Trophoblast cell (in vitro differentiated cells and primary cell): Measurements from ENCODE around the gene TJP2.
A peak's percentile ranks its signal among the peaks of the same experiment; 100 is the strongest.
"Not testable (repeated sequence)": the region's sequence is repeated elsewhere in the genome, so short reads cannot be mapped to it uniquely, and the experiment has no call there.

ENCODE experiments used
- DNase-seq, 2 donors: peaks; one replicate each; pipeline ENCODE4 v3.0.0-alpha.2; 2016
- H2AFZ ChIP-seq: 2 replicates; pipeline ENCODE4 v1.6.1; 2013; ENCODE audit warnings: low read length, moderate library complexity, mild to moderate bottlenecking; ENCODE audit not compliant: insufficient read depth, poor library complexity
- H2AK5ac ChIP-seq: 2 replicates; pipeline ENCODE4 v1.6.1; 2013; ENCODE audit warnings: mild to moderate bottlenecking, low read length
- H2BK120ac ChIP-seq: 2 replicates; pipeline ENCODE4 v1.6.1; 2013; ENCODE audit warnings: low read length, mild to moderate bottlenecking, moderate library complexity; ENCODE audit not compliant: insufficient read depth, poor library complexity
- H2BK12ac ChIP-seq: 2 replicates; pipeline ENCODE4 v1.6.1; 2013; ENCODE audit warnings: mild to moderate bottlenecking, low read length, moderate library complexity
- H2BK5ac ChIP-seq: 2 replicates; pipeline ENCODE4 v1.6.1; 2013; ENCODE audit warnings: low read length, low read depth, moderate library complexity, mild to moderate bottlenecking; ENCODE audit not compliant: poor library complexity
- H3K14ac ChIP-seq: 2 replicates; pipeline ENCODE4 v1.6.1; 2013; ENCODE audit warnings: mild to moderate bottlenecking, low read length
- H3K18ac ChIP-seq: 2 replicates; pipeline ENCODE4 v1.6.1; 2013; ENCODE audit warnings: mild to moderate bottlenecking, low read length
- H3K23ac ChIP-seq: 2 replicates; pipeline ENCODE4 v1.6.1; 2013; ENCODE audit warnings: low read length
- H3K27ac ChIP-seq: 2 replicates; pipeline ENCODE4 v1.5.1; 2013; ENCODE audit warnings: low read depth, mild to moderate bottlenecking, inconsistent platforms, low read length, moderate library complexity
- H3K27me3 ChIP-seq: 2 replicates; pipeline ENCODE4 v1.6.1; 2013; ENCODE audit warnings: inconsistent platforms, mild to moderate bottlenecking, low read length, moderate library complexity; ENCODE audit not compliant: insufficient read depth
- H3K36me3 ChIP-seq, 2 experiments: 1 replicate in 1 of 2; 2 replicates in 1 of 2; pipeline ENCODE4 v1.6.1; 2013; ENCODE audit warnings: low read length in 2 of 2, mild to moderate bottlenecking in 2 of 2, moderate library complexity in 1 of 2; ENCODE audit not compliant: insufficient read depth in 2 of 2, control insufficient read depth in 1 of 2
- H3K4ac ChIP-seq: 2 replicates; pipeline ENCODE4 v1.6.1; 2013; ENCODE audit warnings: low read depth, mild to moderate bottlenecking, low read length, moderate library complexity
- H3K4me1 ChIP-seq, 2 experiments: 1 replicate in 1 of 2; 2 replicates in 1 of 2; pipeline ENCODE4 v1.6.1; 2013; ENCODE audit warnings: low read length in 2 of 2, mild to moderate bottlenecking in 2 of 2, moderate library complexity in 1 of 2; ENCODE audit not compliant: insufficient read depth in 2 of 2, control insufficient read depth in 1 of 2
- H3K4me2 ChIP-seq: 2 replicates; pipeline ENCODE4 v1.6.1; 2013; ENCODE audit warnings: inconsistent platforms, mild to moderate bottlenecking, low read length, moderate library complexity
- H3K4me3 ChIP-seq: 2 replicates; pipeline ENCODE4 v1.5.1; 2013; ENCODE audit warnings: mild to moderate bottlenecking, low read depth, low read length, inconsistent platforms
- H3K79me1 ChIP-seq: one replicate; pipeline ENCODE4 v1.6.1; 2013; ENCODE audit warnings: low read length
- H3K79me2 ChIP-seq: 2 replicates; pipeline ENCODE4 v1.6.1; 2013; ENCODE audit warnings: low read length, mild to moderate bottlenecking; ENCODE audit not compliant: control insufficient read depth, insufficient read depth, poor library complexity
- H3K9ac ChIP-seq: 2 replicates; pipeline ENCODE4 v1.6.1; 2013; ENCODE audit warnings: mild to moderate bottlenecking, low read length
- H3K9me3 ChIP-seq: 2 replicates; pipeline ENCODE4 v1.6.1; 2013; ENCODE audit warnings: low read depth, mild to moderate bottlenecking, control low read depth, inconsistent platforms, low read length; ENCODE audit not compliant: insufficient read depth
- H4K12ac ChIP-seq: 2 replicates; pipeline ENCODE4 v1.6.1; 2013; ENCODE audit warnings: low read depth, mild to moderate bottlenecking, low read length, moderate library complexity
- H4K8ac ChIP-seq: 2 replicates; pipeline ENCODE4 v1.6.1; 2013; ENCODE audit warnings: low read depth, mild to moderate bottlenecking, low read length, moderate library complexity
- H4K91ac ChIP-seq: one replicate; pipeline ENCODE4 v1.6.1; 2013; ENCODE audit warnings: low read depth, mild to moderate bottlenecking, low read length, moderate library complexity
- WGBS: extraction: QIAGEN DNeasy Blood & Tissue Kit; methylation state at CpG from one replicate; pipeline ENCODE4 v1.1.7; 2013; ENCODE audit warnings: missing lambda C conversion rate; ENCODE audit not compliant: insufficient read length, insufficient coverage; ENCODE audit errors: extremely low coverage; 5-methylcytosine and 5-hydroxymethylcytosine counted together

TJP2 gene

DNA sequence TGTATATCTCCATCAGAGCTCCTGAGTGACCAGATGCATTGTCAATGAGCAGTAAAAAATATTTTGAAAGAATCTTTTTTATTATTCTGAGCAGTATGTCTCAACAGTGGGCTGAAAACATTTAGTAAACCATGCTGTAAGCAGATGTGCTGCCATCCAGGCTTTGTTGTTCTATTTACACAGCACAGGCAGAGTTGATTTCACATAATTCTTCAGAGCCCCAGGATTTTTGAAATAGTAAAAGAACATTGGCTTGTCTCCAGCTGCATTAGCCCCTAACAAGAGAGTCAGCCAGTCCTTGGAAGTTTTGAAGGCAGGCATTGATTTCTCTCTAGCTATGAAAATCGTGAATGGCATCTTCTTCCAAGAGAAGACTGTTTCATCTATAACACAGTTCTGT lies 125.7 kb downstream of the TJP2 start:
- H4K91ac ChIP-seq = no peak overlapping the region
- no peak overlapping the region for H3K4ac ChIP-seq
- no CpG with 5 or more reads among the region's 1 CpG for WGBS
- H3K9ac ChIP-seq = no peak overlapping the region
- no peak overlapping the region for H2AK5ac ChIP-seq
- no peaks in the 10 kb centered on the region for H3K79me2 ChIP-seq
- peaks cover 4% of the 10 kb centered on the region for H3K79me1 ChIP-seq
- H2BK12ac ChIP-seq = no peak overlapping the region
- no peak overlapping the region for H3K4me2 ChIP-seq
- no peaks in the 10 kb centered on the region for H3K9me3 ChIP-seq
- no peak overlapping the region for H3K14ac ChIP-seq
- no peak overlapping the region for H3K27ac ChIP-seq
- no peaks in the 10 kb centered on the region for H3K27me3 ChIP-seq
- no peak for DNase-seq
- H3K18ac ChIP-seq = no peak overlapping the region
- no peak overlapping the region for H3K4me3 ChIP-seq
- H2BK5ac ChIP-seq = no peak overlapping the region
- no peak overlapping the region for H2AFZ ChIP-seq
- H2BK120ac ChIP-seq = no peak overlapping the region
- no peak overlapping the region for H4K12ac ChIP-seq
- no peak overlapping the region for H4K8ac ChIP-seq
- no peak overlapping the region for H3K23ac ChIP-seq
- H3K4me1 ChIP-seq = peaks cover 9 to 11% of the 10 kb centered on the region in 2 experiments
- H3K36me3 ChIP-seq = no peaks in the 10 kb centered on the region

DNA sequence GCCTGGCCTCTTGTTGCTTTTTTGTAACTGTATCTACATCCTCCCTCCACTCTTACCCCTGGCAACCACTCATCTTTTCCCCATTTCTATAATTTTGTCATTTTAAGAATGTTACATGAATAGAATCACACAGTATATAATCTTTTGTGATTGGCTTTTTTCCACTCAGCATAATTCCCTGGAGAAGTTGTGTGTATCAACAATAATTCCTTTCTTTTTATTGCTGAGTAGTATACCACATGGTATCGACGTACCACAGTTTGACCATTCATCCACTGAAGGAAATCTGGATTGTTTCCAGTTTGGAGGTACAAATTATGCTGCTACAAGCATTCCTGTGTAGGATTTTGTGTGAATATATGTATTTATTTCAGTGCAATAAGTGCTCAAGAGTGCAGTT lies 129.3 kb downstream of the TJP2 start:
- Histone ChIP-seq H2BK12ac (no peak overlapping the region), H3K4me2 (no peak overlapping the region), H2BK5ac (no peak overlapping the region), H3K27ac (no peak overlapping the region), H3K23ac (no peak overlapping the region), H3K14ac (no peak overlapping the region), H3K4me3 (no peak overlapping the region), H2BK120ac (no peak overlapping the region), H3K36me3 (no peaks in the 10 kb centered on the region), H4K12ac (no peak overlapping the region), H3K4me1 (peaks cover 6 to 8% of the 10 kb centered on the region in 2 experiments), H3K79me1 (peaks cover 11% of the 10 kb centered on the region), H3K9ac (no peak overlapping the region), H3K4ac (no peak overlapping the region), H2AK5ac (no peak overlapping the region), H3K9me3 (no peaks in the 10 kb centered on the region), H2AFZ (no peak overlapping the region), H3K27me3 (no peaks in the 10 kb centered on the region), H3K79me2 (no peaks in the 10 kb centered on the region), H3K18ac (no peak overlapping the region), H4K8ac (no peak overlapping the region), H4K91ac (no peak overlapping the region)
- WGBS = no CpG with 5 or more reads among the region's 2 CpGs
- DNase-seq = no peak

DNA sequence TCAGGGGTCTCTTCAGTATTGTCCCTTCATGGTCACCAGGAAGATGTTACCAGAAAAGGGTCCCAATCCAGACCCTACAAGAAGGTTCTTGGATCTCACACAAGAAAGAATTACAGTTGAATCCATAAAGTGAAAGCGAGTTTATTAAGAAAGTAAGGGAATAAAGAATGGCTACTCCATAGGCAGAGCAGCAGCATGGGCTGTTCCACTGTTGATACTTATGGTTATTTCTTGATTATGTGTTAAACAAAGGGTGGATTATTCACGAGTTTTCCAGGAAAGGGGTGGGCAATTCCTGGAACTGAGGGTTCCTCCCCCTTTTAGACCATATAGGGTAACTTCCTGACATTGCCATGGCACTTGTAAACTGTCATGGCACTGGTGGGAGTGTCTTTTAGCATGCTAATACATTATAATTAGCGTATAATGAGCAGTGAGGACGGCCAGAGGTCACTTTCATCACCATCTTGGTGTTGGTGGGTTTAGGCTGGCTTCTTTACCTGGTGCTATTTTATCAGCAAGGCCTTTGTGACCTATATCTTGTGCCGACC lies 132.9 kb downstream of the TJP2 start:
- not testable (repeated sequence) for H3K4me3 ChIP-seq, H3K4ac ChIP-seq
- WGBS = no CpG with 5 or more reads among the region's 5 CpGs

DNA sequence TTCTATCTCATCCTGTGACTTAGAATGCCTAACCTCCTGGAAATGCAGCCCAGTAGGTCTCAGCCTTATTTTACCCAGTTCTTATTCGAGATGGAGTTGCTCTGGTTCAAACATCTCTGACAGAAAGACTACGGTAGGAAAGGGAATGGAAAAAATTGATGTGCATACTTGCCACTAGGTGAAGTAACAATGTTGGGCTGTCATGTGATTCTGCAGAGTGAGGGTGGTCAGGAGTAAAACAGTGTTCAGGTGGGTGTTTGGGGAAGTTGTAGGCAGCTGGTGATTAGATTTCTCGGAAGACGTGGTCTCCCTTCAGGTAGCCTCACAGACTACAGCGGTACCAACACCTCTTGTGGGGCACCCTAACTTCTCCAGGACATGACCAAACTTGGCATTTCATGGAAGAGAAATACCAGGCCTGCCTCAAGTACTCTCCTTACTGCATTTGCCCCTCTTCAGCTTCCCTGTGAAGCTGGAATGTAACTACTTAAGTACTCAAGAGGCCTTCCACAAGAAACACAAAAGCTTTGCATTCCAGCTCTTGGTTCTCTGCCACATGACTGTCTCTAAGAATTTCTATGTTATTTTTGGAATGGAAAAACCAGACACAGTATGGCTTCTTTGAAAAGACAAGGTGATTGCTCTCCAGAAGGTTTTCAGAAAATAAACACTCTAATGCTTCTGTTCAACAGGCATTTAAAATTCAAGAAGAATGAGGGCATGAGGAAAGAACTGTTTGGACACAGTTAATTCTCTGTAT lies 133.5 kb downstream of the TJP2 start:
- no peak overlapping the region for H3K23ac ChIP-seq
- no peaks in the 10 kb centered on the region for H3K27me3 ChIP-seq
- H2BK12ac ChIP-seq = peak overlapping the region; percentile 78
- H2BK5ac ChIP-seq = peak overlapping the region; percentile 87
- peaks cover 6 to 15% of the 10 kb centered on the region in 2 experiments for H3K4me1 ChIP-seq
- DNase-seq = peak; percentile 38 to 82
- H3K4me3 ChIP-seq = no peak overlapping the region
- H2AK5ac ChIP-seq = peak overlapping the region; percentile 9
- H3K79me2 ChIP-seq = peaks cover 2% of the 10 kb centered on the region
- peak overlapping the region; percentile 50 for H3K4me2 ChIP-seq
- peaks cover 18% of the 10 kb centered on the region for H3K79me1 ChIP-seq
- H3K18ac ChIP-seq = peak overlapping the region; percentile 25
- peak overlapping the region; percentile 34 for H3K4ac ChIP-seq
- H4K91ac ChIP-seq = peak overlapping the region; percentile 64
- H2AFZ ChIP-seq = no peak overlapping the region
- no peak overlapping the region for H3K9ac ChIP-seq
- peak overlapping the region; percentile 72 for H2BK120ac ChIP-seq
- H4K12ac ChIP-seq = no peak overlapping the region
- H3K14ac ChIP-seq = peak overlapping the region; percentile 24
- H4K8ac ChIP-seq = peak overlapping the region; percentile 70
- peak overlapping the region; percentile 95 for H3K27ac ChIP-seq
- peaks cover under 1% of the 10 kb centered on the region for H3K9me3 ChIP-seq
- no peaks in the 10 kb centered on the region for H3K36me3 ChIP-seq
- WGBS = no CpG with 5 or more reads among the region's 5 CpGs

More for the DNA sequence above, 132.9 kb downstream of the TJP2 start:
- H3K27me3 ChIP-seq, H3K36me3 ChIP-seq, H3K9ac ChIP-seq, H3K4me2 ChIP-seq, H2AFZ ChIP-seq, H3K18ac ChIP-seq, H3K23ac ChIP-seq, H4K12ac ChIP-seq, DNase-seq, H3K9me3 ChIP-seq, H3K79me2 ChIP-seq, H2AK5ac ChIP-seq: not testable (repeated sequence)
- Histone ChIP-seq H3K27ac (peak overlapping the region; percentile 95), H3K14ac (peak overlapping the region; percentile 22), H2BK12ac (peak overlapping the region; percentile 75), H2BK5ac (peak overlapping the region; percentile 87), H4K8ac (peak overlapping the region; percentile 70), H2BK120ac (peak overlapping the region; percentile 72), H3K79me1 (peaks cover 18% of the 10 kb centered on the region), H3K4me1 (peaks cover 6 to 15% of the 10 kb centered on the region in 2 experiments), H4K91ac (peak overlapping the region; percentile 64)
